Mesothelial cell of epicardium (in vitro differentiated cells): Measurements from ENCODE around the gene TNN. TPM values are rescaled to one million over a fixed set of nuclear protein-coding genes. Genes with fewer than 3 reads are reported as not detected.

Experiments used
- DNase-seq, 2 experiments: peaks; one replicate each; pipeline ENCODE4 v3.0.0; 2021; ENCODE audit warnings: low spot score in 2 of 2; ENCODE audit not compliant: unreplicated experiment in 2 of 2
- H3K27ac Mint-ChIP-seq: 2 replicates; pipeline ENCODE4 v1.8.0; 2021; ENCODE audit warnings: mixed read lengths
- H3K27me3 Mint-ChIP-seq: 2 replicates; pipeline ENCODE4 v1.8.0; 2021; ENCODE audit warnings: low read depth, mixed read lengths
- H3K36me3 Mint-ChIP-seq: 2 replicates; pipeline ENCODE4 v1.8.0; 2021; ENCODE audit warnings: mixed read lengths
- H3K4me1 Mint-ChIP-seq: 2 replicates; pipeline ENCODE4 v1.8.0; 2021; ENCODE audit warnings: mixed read lengths
- H3K4me3 Mint-ChIP-seq: 2 replicates; pipeline ENCODE4 v1.8.0; 2021; ENCODE audit warnings: mild to moderate bottlenecking, moderate library complexity, mixed read lengths
- H3K9me3 Mint-ChIP-seq: 2 replicates; pipeline ENCODE4 v1.8.0; 2021; ENCODE audit warnings: mixed read lengths
- total RNA-seq: library from RNA; stranded (reverse); gene quantifications from 3 replicates; pipeline ENCODE4 v1.2.1, GENCODE V29; 2021
- TF ChIP-seq, protein P1 (sequence below): fragments of 200-600 bp; sonication (generic); IDR thresholded peaks from one replicate; pipeline ENCODE4 v1.5.0; 2021; ENCODE audit warnings: antibody characterized with exemption; ENCODE audit not compliant: unreplicated experiment

The TNN gene
- total RNA-seq, 1 donor from 2014 or later, result 2.0 TPM

DNA sequence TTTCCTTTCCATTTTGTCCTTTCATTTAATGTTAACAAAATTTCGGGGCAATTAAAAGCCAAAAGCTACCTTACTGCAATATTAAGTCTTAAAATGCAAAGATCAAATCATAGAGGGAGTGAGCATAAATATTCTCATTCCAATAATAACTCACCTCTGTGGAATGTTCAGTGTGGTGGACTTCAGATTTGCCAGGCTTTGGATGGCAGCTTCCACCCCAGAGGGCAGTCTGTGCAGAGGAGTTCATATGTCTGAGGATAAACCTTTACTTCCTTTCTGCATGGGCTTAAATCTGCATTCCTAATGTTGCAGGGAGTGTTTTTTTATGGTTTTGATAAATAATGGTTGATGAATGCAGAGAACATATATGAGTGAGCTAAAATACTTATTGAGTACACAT lies 108.6 kb downstream of the TNN start:
- Mint-ChIP-seq H3K36me3 (no peaks in the 10 kb centered on the region), H3K4me3 (no peak overlapping the region), H3K4me1 (no peaks in the 10 kb centered on the region), H3K27me3 (peaks cover 2% of the 10 kb centered on the region), H3K27ac (no peak overlapping the region), H3K9me3 (no peaks in the 10 kb centered on the region)
- no peak for DNase-seq
- TF ChIP-seq, protein P1, sequence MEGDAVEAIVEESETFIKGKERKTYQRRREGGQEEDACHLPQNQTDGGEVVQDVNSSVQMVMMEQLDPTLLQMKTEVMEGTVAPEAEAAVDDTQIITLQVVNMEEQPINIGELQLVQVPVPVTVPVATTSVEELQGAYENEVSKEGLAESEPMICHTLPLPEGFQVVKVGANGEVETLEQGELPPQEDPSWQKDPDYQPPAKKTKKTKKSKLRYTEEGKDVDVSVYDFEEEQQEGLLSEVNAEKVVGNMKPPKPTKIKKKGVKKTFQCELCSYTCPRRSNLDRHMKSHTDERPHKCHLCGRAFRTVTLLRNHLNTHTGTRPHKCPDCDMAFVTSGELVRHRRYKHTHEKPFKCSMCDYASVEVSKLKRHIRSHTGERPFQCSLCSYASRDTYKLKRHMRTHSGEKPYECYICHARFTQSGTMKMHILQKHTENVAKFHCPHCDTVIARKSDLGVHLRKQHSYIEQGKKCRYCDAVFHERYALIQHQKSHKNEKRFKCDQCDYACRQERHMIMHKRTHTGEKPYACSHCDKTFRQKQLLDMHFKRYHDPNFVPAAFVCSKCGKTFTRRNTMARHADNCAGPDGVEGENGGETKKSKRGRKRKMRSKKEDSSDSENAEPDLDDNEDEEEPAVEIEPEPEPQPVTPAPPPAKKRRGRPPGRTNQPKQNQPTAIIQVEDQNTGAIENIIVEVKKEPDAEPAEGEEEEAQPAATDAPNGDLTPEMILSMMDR, result no peak

DNA sequence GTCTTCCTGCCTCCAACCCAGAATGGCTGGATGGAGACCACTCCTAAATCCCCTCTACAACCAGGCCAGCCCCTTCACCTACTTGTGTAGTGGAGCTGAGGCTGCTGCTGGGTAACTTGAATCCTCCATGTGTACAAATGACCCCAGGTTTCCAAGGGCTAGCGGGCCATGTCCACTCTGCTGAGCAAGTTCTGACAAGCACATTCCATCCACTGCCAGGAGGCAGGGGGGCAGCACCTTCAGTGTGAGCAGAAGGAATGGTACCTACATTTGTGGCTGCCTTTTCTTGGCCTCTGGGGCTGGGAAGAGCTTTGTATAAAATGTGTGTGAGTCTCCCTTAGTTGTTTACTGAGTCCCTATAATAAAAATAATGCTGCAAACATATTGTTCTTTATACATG lies 110.4 kb downstream of the TNN start:
- DNase-seq, result no peak
- no peak overlapping the region for H3K27ac Mint-ChIP-seq
- no peaks in the 10 kb centered on the region for H3K9me3 Mint-ChIP-seq
- peaks cover 2% of the 10 kb centered on the region for H3K27me3 Mint-ChIP-seq
- TF ChIP-seq, protein P1, result no peak
- H3K4me3 Mint-ChIP-seq, result no peak overlapping the region
- no peaks in the 10 kb centered on the region for H3K4me1 Mint-ChIP-seq
- no peaks in the 10 kb centered on the region for H3K36me3 Mint-ChIP-seq

DNA sequence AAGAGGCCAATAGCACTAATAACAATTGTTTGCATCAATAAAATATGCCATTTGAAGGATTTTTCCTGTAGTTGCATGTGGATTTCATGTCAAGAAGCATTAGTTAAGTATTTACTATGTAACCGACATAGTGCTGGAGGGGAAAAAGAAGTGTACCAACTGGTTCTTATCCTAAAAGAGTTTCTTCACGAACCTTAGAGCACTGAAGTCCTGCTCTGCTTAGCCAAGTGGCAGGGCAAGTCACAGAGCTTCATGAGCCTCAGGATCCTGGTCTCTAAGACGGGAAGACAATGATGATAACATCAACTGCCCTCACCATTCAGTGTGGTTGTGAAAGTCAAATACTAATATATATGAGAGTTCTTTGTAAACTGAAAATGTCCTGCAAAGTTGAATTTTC lies 110.8 kb downstream of the TNN start:
- Mint-ChIP-seq H3K9me3 (no peaks in the 10 kb centered on the region), H3K27ac (no peak overlapping the region), H3K36me3 (no peaks in the 10 kb centered on the region), H3K4me3 (no peak overlapping the region), H3K4me1 (no peaks in the 10 kb centered on the region), H3K27me3 (peaks cover 2% of the 10 kb centered on the region)
- TF ChIP-seq, protein P1, result no peak
- DNase-seq, result no peak

DNA sequence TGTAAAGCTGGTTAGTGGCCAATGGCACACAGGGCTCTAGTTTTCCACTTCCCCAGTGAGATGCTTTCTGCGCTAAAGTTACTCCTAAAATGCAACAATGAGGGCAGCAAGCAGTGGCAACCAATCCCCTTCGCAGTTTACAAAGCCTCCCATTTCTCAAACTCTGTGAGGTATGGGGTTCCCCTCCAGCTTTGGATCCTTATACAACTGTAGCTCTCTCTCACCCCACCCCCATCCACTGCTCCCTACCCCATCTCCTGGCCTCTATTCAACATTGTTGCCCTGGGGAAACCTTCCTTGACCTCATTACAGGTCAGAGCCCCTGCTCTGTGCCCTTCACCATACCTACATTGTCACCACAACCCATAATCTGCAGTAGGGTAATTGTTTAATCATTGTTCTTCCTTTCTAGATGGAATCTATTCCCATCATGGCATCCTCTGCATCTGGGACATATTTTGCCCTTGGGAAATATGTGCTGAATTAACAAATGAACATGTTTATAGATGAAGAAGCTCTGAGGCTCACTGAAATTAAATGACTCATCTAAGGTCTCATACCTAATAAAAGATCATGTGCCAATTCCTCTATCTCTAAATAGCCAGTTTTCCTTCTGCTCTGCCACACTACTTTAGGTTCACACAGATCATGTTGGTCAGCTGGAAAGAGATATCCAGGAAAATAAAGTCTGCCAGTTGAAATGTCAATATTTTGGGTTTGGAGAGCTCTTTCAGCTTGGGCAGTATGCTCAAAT lies 112.4 kb downstream of the TNN start:
- H3K9me3 Mint-ChIP-seq, result no peaks in the 10 kb centered on the region
- H3K4me1 Mint-ChIP-seq, result no peaks in the 10 kb centered on the region
- no peak for DNase-seq
- TF ChIP-seq, protein P1, result no peak
- no peaks in the 10 kb centered on the region for H3K36me3 Mint-ChIP-seq
- H3K27me3 Mint-ChIP-seq, result peaks cover 2% of the 10 kb centered on the region
- no peak overlapping the region for H3K4me3 Mint-ChIP-seq
- no peak overlapping the region for H3K27ac Mint-ChIP-seq

DNA sequence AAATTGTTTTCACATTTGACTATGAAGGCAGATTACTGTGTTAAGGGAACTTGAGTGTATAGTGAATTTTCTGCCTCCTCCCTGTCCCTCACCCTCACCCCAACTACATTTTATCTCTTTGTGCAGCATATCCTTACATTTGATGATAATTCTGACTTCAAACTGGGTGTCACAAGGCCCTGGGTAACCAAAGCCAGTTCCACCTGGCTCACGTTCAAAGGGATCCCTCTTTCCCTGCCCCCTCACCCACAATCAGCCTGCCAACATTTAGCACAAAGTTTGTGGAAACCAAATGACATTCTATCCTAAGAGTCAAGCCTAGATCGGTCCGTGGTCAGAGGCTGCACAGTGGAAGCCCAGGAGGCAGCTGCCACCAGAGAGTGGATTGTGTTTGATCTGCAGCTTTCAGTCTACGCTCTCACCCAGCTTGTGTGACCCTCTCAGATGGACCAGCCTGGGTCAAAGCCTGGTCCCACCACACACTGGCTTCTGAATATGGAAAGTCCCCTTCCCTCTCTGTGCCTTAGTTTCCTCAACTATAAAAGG lies 114.6 kb downstream of the TNN start:
- H3K9me3 Mint-ChIP-seq, result no peaks in the 10 kb centered on the region
- no peak overlapping the region for H3K4me3 Mint-ChIP-seq
- no peaks in the 10 kb centered on the region for H3K4me1 Mint-ChIP-seq
- no peaks in the 10 kb centered on the region for H3K36me3 Mint-ChIP-seq
- TF ChIP-seq, protein P1, result no peak
- peaks cover 2% of the 10 kb centered on the region for H3K27me3 Mint-ChIP-seq
- no peak overlapping the region for H3K27ac Mint-ChIP-seq
- no peak for DNase-seq
